Measurements from ENCODE around the gene RAPGEF2. TPM values are rescaled to one million over a fixed set of nuclear protein-coding genes. Genes with fewer than 3 reads are reported as not detected.

The RAPGEF2 gene
- total RNA-seq, 1 experiment from 2014 or later: 21.2 TPM

DNA sequence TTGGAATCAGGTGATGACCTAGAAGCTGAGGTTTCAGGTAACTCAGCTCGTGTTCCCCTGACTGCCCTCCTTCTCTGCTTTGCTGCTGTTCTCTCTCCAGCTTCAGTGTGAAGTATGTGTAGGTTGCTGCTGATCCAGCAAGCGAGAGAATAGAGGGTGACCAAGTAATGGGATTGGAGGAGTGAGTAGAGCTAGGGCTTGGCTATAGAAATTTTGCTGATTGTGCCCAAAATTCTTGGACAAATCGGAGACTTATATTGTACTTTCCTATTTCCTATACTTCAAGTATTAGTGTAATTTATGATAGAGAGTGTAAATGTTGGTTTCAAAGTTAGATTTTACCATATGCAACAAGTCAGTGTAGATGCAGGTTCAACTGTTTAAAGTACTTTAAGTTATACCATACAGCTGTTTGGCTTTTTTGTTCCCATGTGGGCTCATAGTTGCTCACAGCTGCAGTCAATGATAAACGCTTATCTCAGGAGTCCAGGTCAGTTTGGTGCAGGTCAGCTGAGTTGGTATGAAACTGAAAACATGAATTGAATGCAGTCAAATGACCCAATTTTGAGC is 48.0 kb downstream of the RAPGEF2 start:
- no peak overlapping the region for H3K27ac ChIP-seq (ENCODE audit: low read length)
- DNase-seq (no peak), ATAC-seq (no peak)
- no peak overlapping the region for H2AFZ ChIP-seq (ENCODE audit: low read length)
- CTCF ChIA-PET: no interaction called here
- no peaks in the 10 kb centered on the region for H3K9me3 ChIP-seq (ENCODE audit: low read length)
- peaks cover 6% of the 10 kb centered on the region; the same call in 1 of the 2 replicates for H3K4me1 ChIP-seq (ENCODE audit: insufficient read depth, low read length)
- no peak for TF ChIP-seq EZH2phosphoT487 (IDR thresholded peaks at IDR 0.05; ENCODE audit: borderline replicate concordance, low read length)
- TF ChIP-seq EZH2 (IDR thresholded peaks at IDR 0.05; ENCODE audit: low read length, unreplicated experiment): no peak
- TF ChIP-seq, protein P1, sequence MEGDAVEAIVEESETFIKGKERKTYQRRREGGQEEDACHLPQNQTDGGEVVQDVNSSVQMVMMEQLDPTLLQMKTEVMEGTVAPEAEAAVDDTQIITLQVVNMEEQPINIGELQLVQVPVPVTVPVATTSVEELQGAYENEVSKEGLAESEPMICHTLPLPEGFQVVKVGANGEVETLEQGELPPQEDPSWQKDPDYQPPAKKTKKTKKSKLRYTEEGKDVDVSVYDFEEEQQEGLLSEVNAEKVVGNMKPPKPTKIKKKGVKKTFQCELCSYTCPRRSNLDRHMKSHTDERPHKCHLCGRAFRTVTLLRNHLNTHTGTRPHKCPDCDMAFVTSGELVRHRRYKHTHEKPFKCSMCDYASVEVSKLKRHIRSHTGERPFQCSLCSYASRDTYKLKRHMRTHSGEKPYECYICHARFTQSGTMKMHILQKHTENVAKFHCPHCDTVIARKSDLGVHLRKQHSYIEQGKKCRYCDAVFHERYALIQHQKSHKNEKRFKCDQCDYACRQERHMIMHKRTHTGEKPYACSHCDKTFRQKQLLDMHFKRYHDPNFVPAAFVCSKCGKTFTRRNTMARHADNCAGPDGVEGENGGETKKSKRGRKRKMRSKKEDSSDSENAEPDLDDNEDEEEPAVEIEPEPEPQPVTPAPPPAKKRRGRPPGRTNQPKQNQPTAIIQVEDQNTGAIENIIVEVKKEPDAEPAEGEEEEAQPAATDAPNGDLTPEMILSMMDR (conservative IDR thresholded peaks at IDR 0.05; ENCODE audit: low read depth, low read length): no peak
- no peaks in the 10 kb centered on the region for H3K36me3 ChIP-seq (ENCODE audit: low read depth, low read length)
- H3F3A ChIP-seq (ENCODE audit: low read length, unreplicated experiment): no peaks in the 10 kb centered on the region
- H3K9ac ChIP-seq (ENCODE audit: low read length): no peak overlapping the region
- intact Hi-C loops (cut with micrococcal nuclease): no loop called here
- no peaks in the 10 kb centered on the region for H3K9me2 ChIP-seq (replicated peaks; ENCODE audit: low read length)
- H4K20me1 ChIP-seq (ENCODE audit: low read length): no peaks in the 10 kb centered on the region
- peaks cover 15% of the 10 kb centered on the region; the same call in 1 of the 2 replicates for H3K79me2 ChIP-seq (ENCODE audit: low read length)
- H3K4me3 ChIP-seq (ENCODE audit: low read length): no peak overlapping the region
- no peak overlapping the region for H3K4me2 ChIP-seq (ENCODE audit: low read length)
- BruUV-seq (replicated peaks): no TSS peak
- POLR2A ChIA-PET (ENCODE audit: unreplicated experiment): no interaction called here
- no peaks in the 10 kb centered on the region for H3K27me3 ChIP-seq (ENCODE audit: low read length)

DNA sequence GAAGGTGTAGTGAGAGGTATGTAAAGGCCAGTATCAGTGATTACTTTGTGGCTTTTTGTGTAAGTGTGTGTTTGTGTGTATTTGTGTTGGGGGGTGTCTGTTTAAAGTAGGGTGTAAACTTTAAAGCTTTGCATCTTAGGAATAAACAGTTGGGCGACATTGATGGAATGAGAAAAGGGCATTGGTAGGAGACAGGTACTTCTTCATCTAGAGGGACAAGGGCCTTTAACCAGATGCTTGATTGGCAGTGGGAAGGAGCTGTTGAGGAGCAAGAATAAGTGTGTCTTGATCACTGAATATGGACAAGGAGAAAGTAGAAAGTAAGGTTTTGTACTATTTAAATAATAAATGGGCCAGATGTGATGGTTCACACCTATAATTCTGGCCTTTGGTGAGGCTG is 48.8 kb downstream of the RAPGEF2 start:
- POLR2A ChIA-PET (ENCODE audit: unreplicated experiment): no interaction called here
- no peak overlapping the region for H3K4me3 ChIP-seq (ENCODE audit: low read length)
- no peak overlapping the region for H3K9ac ChIP-seq (ENCODE audit: low read length)
- CTCF ChIA-PET: no interaction called here
- ATAC-seq (no peak), DNase-seq (no peak)
- no peak overlapping the region for H3K27ac ChIP-seq (ENCODE audit: low read length)
- no peaks in the 10 kb centered on the region for H3K27me3 ChIP-seq (ENCODE audit: low read length)
- intact Hi-C loops (cut with micrococcal nuclease): no loop called here
- no peaks in the 10 kb centered on the region for H4K20me1 ChIP-seq (ENCODE audit: low read length)
- no peaks in the 10 kb centered on the region for H3F3A ChIP-seq (ENCODE audit: low read length, unreplicated experiment)
- H3K9me3 ChIP-seq (ENCODE audit: low read length): no peaks in the 10 kb centered on the region
- H3K4me2 ChIP-seq (ENCODE audit: low read length): no peak overlapping the region
- no peaks in the 10 kb centered on the region for H3K36me3 ChIP-seq (ENCODE audit: low read depth, low read length)
- TF ChIP-seq EZH2phosphoT487 (IDR thresholded peaks at IDR 0.05; ENCODE audit: borderline replicate concordance, low read length): no peak
- TF ChIP-seq, protein P1 (conservative IDR thresholded peaks at IDR 0.05; ENCODE audit: low read depth, low read length): no peak
- TF ChIP-seq EZH2 (IDR thresholded peaks at IDR 0.05; ENCODE audit: low read length, unreplicated experiment): no peak
- no TSS peak for BruUV-seq (replicated peaks)
- H3K4me1 ChIP-seq (ENCODE audit: insufficient read depth, low read length): peaks cover 1% of the 10 kb centered on the region; the same call in 1 of the 2 replicates
- H3K79me2 ChIP-seq (ENCODE audit: low read length): peaks cover 15% of the 10 kb centered on the region; the same call in 1 of the 2 replicates
- no peak overlapping the region for H2AFZ ChIP-seq (ENCODE audit: low read length)
- no peaks in the 10 kb centered on the region for H3K9me2 ChIP-seq (replicated peaks; ENCODE audit: low read length)

DNA sequence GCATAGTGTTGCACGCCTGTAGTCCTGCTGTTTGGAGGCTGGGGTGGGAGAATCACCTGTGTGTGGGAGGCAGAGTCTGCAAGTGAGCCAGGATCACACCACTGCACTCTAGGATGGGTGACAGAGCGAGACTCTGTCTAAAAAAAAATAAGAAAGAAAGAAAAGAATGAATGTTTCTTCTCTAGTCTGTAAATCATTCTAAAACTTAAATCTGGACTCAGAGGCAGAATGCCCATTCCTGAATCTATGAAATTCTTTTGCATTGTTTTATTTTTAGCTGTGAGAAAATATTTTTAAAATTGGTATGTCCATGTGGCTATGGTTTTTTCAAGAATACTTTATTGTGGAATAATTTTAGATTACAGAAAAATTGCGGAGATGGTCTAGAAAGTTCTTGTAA is 49.3 kb downstream of the RAPGEF2 start:
- Histone ChIP-seq H3K9me3 (ENCODE audit: low read length) (no peaks in the 10 kb centered on the region), H3K9ac (ENCODE audit: low read length) (no peak overlapping the region), H3K4me2 (ENCODE audit: low read length) (no peak overlapping the region), H4K20me1 (ENCODE audit: low read length) (no peaks in the 10 kb centered on the region), H2AFZ (ENCODE audit: low read length) (no peak overlapping the region), H3K27ac (ENCODE audit: low read length) (no peak overlapping the region), H3K9me2 (replicated peaks; ENCODE audit: low read length) (no peaks in the 10 kb centered on the region), H3K79me2 (ENCODE audit: low read length) (peaks cover 15% of the 10 kb centered on the region; the same call in 1 of the 2 replicates), H3K27me3 (ENCODE audit: low read length) (no peaks in the 10 kb centered on the region), H3K4me1 (ENCODE audit: insufficient read depth, low read length) (no peaks in the 10 kb centered on the region), H3K36me3 (ENCODE audit: low read depth, low read length) (no peaks in the 10 kb centered on the region), H3F3A (ENCODE audit: low read length, unreplicated experiment) (no peaks in the 10 kb centered on the region), H3K4me3 (ENCODE audit: low read length) (no peak overlapping the region)
- ChIA-PET POLR2A (ENCODE audit: unreplicated experiment) (no interaction called here), CTCF (no interaction called here)
- no peak for DNase-seq
- no TSS peak for BruUV-seq (replicated peaks)
- ATAC-seq: no peak
- intact Hi-C loops (cut with micrococcal nuclease): no loop called here
- TF ChIP-seq EZH2 (IDR thresholded peaks at IDR 0.05; ENCODE audit: low read length, unreplicated experiment) (no peak), EZH2phosphoT487 (IDR thresholded peaks at IDR 0.05; ENCODE audit: borderline replicate concordance, low read length) (no peak)
- TF ChIP-seq, protein P1 (conservative IDR thresholded peaks at IDR 0.05; ENCODE audit: low read depth, low read length): no peak
